Astrocyte of the spinal cord (primary cell): ENCODE measurements around the gene PLXDC2.

Experiments
- DNase-seq: peaks from one replicate; pipeline ENCODE4 v3.0.0; 2011; ENCODE audit warnings: low read depth, low spot score
- H3K4me3 ChIP-seq: 2 replicates; pipeline ENCODE4 v1.5.1; 2011; ENCODE audit warnings: low read depth, mild to moderate bottlenecking, low read length, moderate library complexity
- CTCF ChIP-seq: IDR thresholded peaks from 2 replicates; pipeline ENCODE4 v1.5.1; 2012; ENCODE audit warnings: low read depth, mild to moderate bottlenecking, low read length, inconsistent platforms
- in situ Hi-C: cut with HindIII; loops from 2 replicates; pipeline ENCODE4 v1.10.0; 2017; ENCODE audit warnings: low sequenced_read_pairs

PLXDC2 gene

GRCh38 chr10:20166096-20166675, 350.0 kb downstream of the PLXDC2 start:
- no peak overlapping the region for H3K4me3 ChIP-seq
- in situ Hi-C loops = no loop called here
- TF ChIP-seq CTCF = no peak
- DNase-seq = no peak

- no peak overlapping the region for H3K4me3 ChIP-seq
- in situ Hi-C loops = no loop called here
- TF ChIP-seq CTCF = no peak
- no peak for DNase-seq
Observed at GRCh38 chr10:20170661-20171060, 354.4 kb downstream of the PLXDC2 start.

- no peak for DNase-seq
- in situ Hi-C loops = no loop called here
- no peak for TF ChIP-seq CTCF
- H3K4me3 ChIP-seq = no peak overlapping the region
Observed at GRCh38 chr10:20173046-20173445, 356.8 kb downstream of the PLXDC2 start.

- TF ChIP-seq CTCF = no peak
- DNase-seq = no peak
- in situ Hi-C loops = no loop called here
- H3K4me3 ChIP-seq = no peak overlapping the region
Observed at GRCh38 chr10:20175719-20176118, 359.5 kb downstream of the PLXDC2 start.

- in situ Hi-C loops = no loop called here
Observed at GRCh38 chr10:20180766-20181165, 364.5 kb downstream of the PLXDC2 start.

GRCh38 chr10:20181434-20181833, 365.2 kb downstream of the PLXDC2 start:
- DNase-seq = no peak
- no peak for TF ChIP-seq CTCF
- in situ Hi-C loops = no loop called here
- no peak overlapping the region for H3K4me3 ChIP-seq

More at GRCh38 chr10:20180766-20181165, 364.5 kb downstream of the PLXDC2 start:
- no peak for DNase-seq
- no peak for TF ChIP-seq CTCF
- H3K4me3 ChIP-seq = no peak overlapping the region
